Measurements from ENCODE around the gene RNASEH1. TPM values are rescaled to one million over a fixed set of nuclear protein-coding genes. Genes with fewer than 3 reads are reported as not detected.
A peak's percentile ranks its signal among the peaks of the same experiment; 100 is the strongest.

Gene RNASEH1
- total and polyA plus RNA-seq, 2 of the 13 experiments (the other 11 are each of a cell fraction or from before 2014, with no cell fraction given), result 14.5 to 57.4 TPM

DNA sequence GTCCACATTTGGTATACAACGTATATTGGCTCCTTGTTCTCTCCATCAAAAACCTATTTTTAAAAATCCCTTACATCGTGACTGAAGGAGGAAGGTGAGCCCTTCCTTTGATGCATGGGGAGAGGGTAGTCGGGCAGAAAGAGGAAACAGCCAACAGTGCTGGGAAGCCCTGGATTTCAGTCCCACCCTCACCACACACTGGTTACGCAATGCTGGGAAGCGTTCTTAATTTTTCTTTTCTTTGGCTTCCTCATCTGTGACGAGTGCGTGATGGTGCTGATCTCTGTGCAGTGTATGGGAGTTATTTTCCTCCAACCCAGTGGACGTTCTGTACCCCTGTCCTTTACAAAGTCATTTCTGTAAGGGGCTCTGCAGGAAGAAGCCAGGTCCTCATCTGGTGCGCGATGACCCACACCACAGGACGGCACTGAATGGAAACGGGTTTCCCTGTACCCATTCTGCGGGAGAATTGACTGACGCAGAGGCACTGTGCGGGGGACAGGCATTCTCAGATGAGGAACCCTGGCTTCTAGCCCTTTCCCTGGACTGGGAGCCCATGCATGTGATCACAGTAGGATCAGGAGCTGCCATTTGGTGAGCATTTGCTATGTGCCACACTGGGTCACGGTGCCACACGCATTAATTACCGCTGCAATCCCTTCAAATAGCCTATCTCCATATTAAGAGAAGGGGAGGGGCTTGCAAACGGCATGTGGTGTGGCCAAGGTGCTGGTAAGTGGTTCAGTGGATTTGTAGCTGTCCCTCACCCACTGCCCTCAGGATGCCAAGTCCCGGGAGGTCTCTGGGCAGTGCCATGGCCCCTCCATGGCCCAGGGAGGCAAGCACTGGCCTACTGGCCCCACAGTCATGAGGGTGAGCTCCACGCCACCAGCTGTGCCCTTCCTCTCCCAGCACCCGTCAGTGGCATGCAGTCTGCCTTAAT lies 41.0 kb upstream of the RNASEH1 start:
- POLR2A ChIA-PET, result interaction anchor here (1.2 to 2.0 kb wide), 2 partner anchors 16 to 41 kb away, joined by 3 to 7 read pairs; partner anchors contain the start of gene RNASEH1
- intact Hi-C loops (cut with micrococcal nuclease; ENCODE audit: unreplicated experiment) (no loop called here), in situ Hi-C loops (cut with HindIII; ENCODE audit: extremely low pct_ligation_motif_present, low pct_unique_long_range_greater_than_20kb) (no loop called here)
- CTCF ChIA-PET (ENCODE audit: low intra/inter-chr PET ratio, low total read pairs), result no interaction called here
- ATAC-seq (no peak), DNase-seq (ENCODE audit: low spot score) (no peak), FAIRE-seq (peak; percentile 42)
- no peak overlapping the region for H2AFZ ChIP-seq (ENCODE audit: low read length)
- no peaks in the 10 kb centered on the region for H3K79me2 ChIP-seq (ENCODE audit: insufficient read depth, low read length)
- H3K27ac ChIP-seq (ENCODE audit: extremely low read length, insufficient read depth, low read length), result no peak overlapping the region
- peak overlapping the region; percentile 65 for H3K4me2 ChIP-seq (ENCODE audit: low read depth, low read length)
- no TSS peak for BruUV-seq (replicated peaks)
- no peaks in the 10 kb centered on the region for H3K9me3 ChIP-seq (ENCODE audit: low read length)
- no peaks in the 10 kb centered on the region for H4K20me1 ChIP-seq (ENCODE audit: insufficient read depth, low read length)
- H3K4me3 ChIP-seq (replicated peaks in 1 of 3; ENCODE audit: insufficient read depth in 1 of 3, low read depth in 2 of 3, low read length in 3 of 3), result 0 out of 6 replicates have a peak overlapping the region, but pooled peaks of 1 of the 3 experiments have one; percentile 53
- no peaks in the 10 kb centered on the region for H3K36me3 ChIP-seq (replicated peaks in 1 of 2; ENCODE audit: control insufficient read depth in 1 of 2, insufficient read depth in 2 of 2, low read length in 2 of 2)
- H3K9ac ChIP-seq (ENCODE audit: insufficient read depth, low read depth, low read length), result no peak overlapping the region
- TF ChIP-seq CEBPG (CRISPR knock-in tag; IDR thresholded peaks at IDR 0.05) (peak; percentile 88), ZNF34 (CRISPR knock-in tag; IDR thresholded peaks at IDR 0.05; ENCODE audit: borderline replicate concordance) (0 out of 2 replicates have a peak, but pooled peaks have one; percentile 34), HNRNPL (IDR thresholded peaks at IDR 0.05; ENCODE audit: low read depth, low read length) (peak; percentile 81), SALL1 (CRISPR knock-in tag; IDR thresholded peaks at IDR 0.05) (peak; percentile 20; the same call in 1 of the 2 replicates), CEBPB (IDR thresholded peaks at IDR 0.05; ENCODE audit: borderline replicate concordance, low read depth, low read length) (peak; percentile 90), PRDM10 (CRISPR knock-in tag; IDR thresholded peaks at IDR 0.05; ENCODE audit: low read depth) (no peak), ZFX (CRISPR knock-in tag; IDR thresholded peaks at IDR 0.05; ENCODE audit: low read depth) (0 out of 2 replicates have a peak, but pooled peaks have one; percentile 20), PCBP1 (IDR thresholded peaks at IDR 0.05; ENCODE audit: borderline replicate concordance, low read depth, low read length) (no peak), NFIB (CRISPR knock-in tag; IDR thresholded peaks at IDR 0.05; ENCODE audit: borderline replicate concordance) (no peak), ZNF556 (CRISPR knock-in tag; IDR thresholded peaks at IDR 0.05; ENCODE audit: borderline replicate concordance) (0 out of 2 replicates have a peak, but pooled peaks have one; percentile 32), ZNF629 (CRISPR knock-in tag; conservative IDR thresholded peaks at IDR 0.05) (peak; percentile 82)
- TF ChIP-seq, protein P1, sequence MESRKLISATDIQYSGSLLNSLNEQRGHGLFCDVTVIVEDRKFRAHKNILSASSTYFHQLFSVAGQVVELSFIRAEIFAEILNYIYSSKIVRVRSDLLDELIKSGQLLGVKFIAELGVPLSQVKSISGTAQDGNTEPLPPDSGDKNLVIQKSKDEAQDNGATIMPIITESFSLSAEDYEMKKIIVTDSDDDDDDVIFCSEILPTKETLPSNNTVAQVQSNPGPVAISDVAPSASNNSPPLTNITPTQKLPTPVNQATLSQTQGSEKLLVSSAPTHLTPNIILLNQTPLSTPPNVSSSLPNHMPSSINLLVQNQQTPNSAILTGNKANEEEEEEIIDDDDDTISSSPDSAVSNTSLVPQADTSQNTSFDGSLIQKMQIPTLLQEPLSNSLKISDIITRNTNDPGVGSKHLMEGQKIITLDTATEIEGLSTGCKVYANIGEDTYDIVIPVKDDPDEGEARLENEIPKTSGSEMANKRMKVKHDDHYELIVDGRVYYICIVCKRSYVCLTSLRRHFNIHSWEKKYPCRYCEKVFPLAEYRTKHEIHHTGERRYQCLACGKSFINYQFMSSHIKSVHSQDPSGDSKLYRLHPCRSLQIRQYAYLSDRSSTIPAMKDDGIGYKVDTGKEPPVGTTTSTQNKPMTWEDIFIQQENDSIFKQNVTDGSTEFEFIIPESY (CRISPR knock-in tag; IDR thresholded peaks at IDR 0.05), result 0 out of 2 replicates have a peak, but pooled peaks have one; percentile 3
- TF ChIP-seq, protein P2, sequence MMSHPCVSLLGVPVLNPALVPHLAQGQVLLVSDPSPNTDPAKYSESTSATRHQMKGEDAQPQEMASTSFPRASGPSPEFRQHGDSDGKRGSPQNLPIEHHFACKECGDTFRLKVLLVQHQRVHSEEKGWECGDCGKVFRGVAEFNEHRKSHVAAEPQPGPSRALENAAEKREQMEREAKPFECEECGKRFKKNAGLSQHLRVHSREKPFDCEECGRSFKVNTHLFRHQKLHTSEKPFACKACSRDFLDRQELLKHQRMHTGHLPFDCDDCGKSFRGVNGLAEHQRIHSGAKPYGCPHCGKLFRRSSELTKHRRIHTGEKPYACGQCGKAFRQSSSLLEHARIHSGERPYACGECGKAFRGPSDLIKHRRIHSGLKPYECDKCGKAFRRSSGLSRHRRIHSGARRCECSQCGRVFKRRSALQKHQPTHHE (CRISPR knock-in tag; IDR thresholded peaks at IDR 0.05; ENCODE audit: borderline replicate concordance), result 0 out of 2 replicates have a peak, but pooled peaks have one; percentile 14
- H3K27me3 ChIP-seq (ENCODE audit: control insufficient read depth in 1 of 2, insufficient read depth in 2 of 2, low read length in 2 of 2), result no peaks in the 10 kb centered on the region; a peak in 1 of 5 replicates
- H3K4me1 ChIP-seq (ENCODE audit: insufficient read depth, low read length), result peaks cover 55% of the 10 kb centered on the region
- 72% methylated on average over 22 of the region's 22 CpGs for WGBS (ENCODE audit: low lambda C conversion rate)

All from HepG2 (cell line).